ENCODE data around the gene FXYD5.

The FXYD5 gene

DNA sequence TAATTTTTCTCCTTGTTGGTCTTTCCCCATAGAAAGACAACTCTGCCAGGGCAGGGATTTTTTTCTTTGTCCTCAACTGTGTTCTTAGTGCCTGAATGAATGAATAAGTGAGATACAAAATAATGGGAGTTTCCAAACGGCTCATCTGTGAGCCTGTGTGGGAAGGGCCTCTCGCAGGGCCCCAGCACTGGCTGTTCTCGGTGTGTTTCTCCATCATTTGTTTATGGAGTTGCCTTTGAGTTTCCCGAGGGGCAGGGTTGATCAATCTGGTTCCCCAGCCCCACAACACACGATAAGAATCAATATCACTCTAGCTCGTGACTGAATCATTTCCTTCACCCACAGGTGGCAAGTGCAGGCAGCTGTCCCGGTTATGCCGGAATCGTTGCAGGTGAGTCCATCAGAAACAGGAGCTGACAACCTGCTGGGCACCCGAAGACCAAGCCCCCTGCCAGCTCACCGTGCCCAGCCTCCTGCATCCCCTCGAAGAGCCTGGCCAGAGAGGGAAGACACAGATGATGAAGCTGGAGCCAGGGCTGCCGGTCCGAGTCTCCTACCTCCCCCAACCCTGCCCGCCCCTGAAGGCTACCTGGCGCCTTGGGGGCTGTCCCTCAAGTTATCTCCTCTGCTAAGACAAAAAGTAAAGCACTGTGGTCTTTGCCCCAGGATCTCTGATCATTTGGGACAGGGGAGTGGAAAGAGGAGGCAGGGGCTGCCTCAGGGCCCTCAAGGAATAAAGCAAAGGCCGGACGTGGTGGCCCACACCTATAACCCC, 14.9 kb downstream of the FXYD5 start:
- TF ChIP-seq TAF1 (IDR thresholded peaks at IDR 0.05; ENCODE audit: borderline replicate concordance, insufficient read depth, low read length), result no peak
- TF ChIP-seq REST (IDR thresholded peaks at IDR 0.05; ENCODE audit: insufficient read depth in 1 of 2, low read depth in 2 of 2, low read length in 2 of 2), result no peak
- TF ChIP-seq POLR2AphosphoS5 (IDR thresholded peaks at IDR 0.05; ENCODE audit: low read depth, low read length), result no peak
- TF ChIP-seq SIN3A (IDR thresholded peaks at IDR 0.05; ENCODE audit: borderline replicate concordance, insufficient read depth, low read length), result no peak
- TF ChIP-seq FOXP2 (optimal IDR thresholded peaks at IDR 0.05; ENCODE audit: borderline replicate concordance, extremely low read depth, extremely low read length, insufficient read depth), result no peak

GRCh38 chr19:35170359-35171061, 16.0 kb downstream of the FXYD5 start:
- TF ChIP-seq FOXP2 (optimal IDR thresholded peaks at IDR 0.05; ENCODE audit: borderline replicate concordance, extremely low read depth, extremely low read length, insufficient read depth), result no peak
- no peak for TF ChIP-seq TAF1 (IDR thresholded peaks at IDR 0.05; ENCODE audit: borderline replicate concordance, insufficient read depth, low read length)
- TF ChIP-seq REST (IDR thresholded peaks at IDR 0.05; ENCODE audit: insufficient read depth in 1 of 2, low read depth in 2 of 2, low read length in 2 of 2), result no peak
- TF ChIP-seq POLR2AphosphoS5 (IDR thresholded peaks at IDR 0.05; ENCODE audit: low read depth, low read length), result no peak
- TF ChIP-seq SIN3A (IDR thresholded peaks at IDR 0.05; ENCODE audit: borderline replicate concordance, insufficient read depth, low read length), result no peak

DNA sequence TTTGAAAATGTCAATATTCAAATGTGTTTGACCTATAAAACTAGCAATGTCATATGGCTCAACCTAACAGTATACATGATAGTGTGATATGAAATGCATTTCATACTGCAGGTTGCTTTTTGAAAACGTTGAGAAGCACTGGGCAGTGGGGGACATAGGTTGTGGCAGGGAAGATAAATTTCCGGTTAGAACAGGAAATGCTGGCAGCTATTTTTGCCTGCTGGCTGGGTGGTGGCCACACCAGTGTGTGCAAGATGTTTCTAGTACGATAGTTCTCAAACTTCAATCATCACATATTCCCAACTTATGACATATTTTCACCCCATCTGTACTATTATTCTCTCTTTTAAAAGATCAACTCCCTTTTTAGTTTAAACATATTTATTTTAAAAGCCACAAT, 17.2 kb downstream of the FXYD5 start:
- TF ChIP-seq REST (IDR thresholded peaks at IDR 0.05; ENCODE audit: insufficient read depth in 1 of 2, low read depth in 2 of 2, low read length in 2 of 2) (no peak), SIN3A (IDR thresholded peaks at IDR 0.05; ENCODE audit: borderline replicate concordance, insufficient read depth, low read length) (no peak), FOXP2 (optimal IDR thresholded peaks at IDR 0.05; ENCODE audit: borderline replicate concordance, extremely low read depth, extremely low read length, insufficient read depth) (no peak), POLR2AphosphoS5 (IDR thresholded peaks at IDR 0.05; ENCODE audit: low read depth, low read length) (no peak), TAF1 (IDR thresholded peaks at IDR 0.05; ENCODE audit: borderline replicate concordance, insufficient read depth, low read length) (no peak)

- TF ChIP-seq FOXP2 (optimal IDR thresholded peaks at IDR 0.05; ENCODE audit: borderline replicate concordance, extremely low read depth, extremely low read length, insufficient read depth) (no peak), POLR2AphosphoS5 (IDR thresholded peaks at IDR 0.05; ENCODE audit: low read depth, low read length) (no peak), TAF1 (IDR thresholded peaks at IDR 0.05; ENCODE audit: borderline replicate concordance, insufficient read depth, low read length) (no peak), REST (IDR thresholded peaks at IDR 0.05; ENCODE audit: insufficient read depth in 1 of 2, low read depth in 2 of 2, low read length in 2 of 2) (no peak), SIN3A (IDR thresholded peaks at IDR 0.05; ENCODE audit: borderline replicate concordance, insufficient read depth, low read length) (no peak)
Measured at GRCh38 chr19:35174226-35174625, 19.7 kb downstream of the FXYD5 start.

Measured in PFSK-1 (cell line).